NCI-H510A (cell line): Measurements from ENCODE around the gene KNTC1.
"Not testable (repeated sequence)": the region's sequence is repeated elsewhere in the genome, so short reads cannot be mapped to it uniquely, and the experiment has no call there.

Source experiments
- DNase-seq: peaks from one replicate; lab custom pipeline; 2025; lab: John Stamatoyannopoulos, UW

KNTC1 gene

DNA sequence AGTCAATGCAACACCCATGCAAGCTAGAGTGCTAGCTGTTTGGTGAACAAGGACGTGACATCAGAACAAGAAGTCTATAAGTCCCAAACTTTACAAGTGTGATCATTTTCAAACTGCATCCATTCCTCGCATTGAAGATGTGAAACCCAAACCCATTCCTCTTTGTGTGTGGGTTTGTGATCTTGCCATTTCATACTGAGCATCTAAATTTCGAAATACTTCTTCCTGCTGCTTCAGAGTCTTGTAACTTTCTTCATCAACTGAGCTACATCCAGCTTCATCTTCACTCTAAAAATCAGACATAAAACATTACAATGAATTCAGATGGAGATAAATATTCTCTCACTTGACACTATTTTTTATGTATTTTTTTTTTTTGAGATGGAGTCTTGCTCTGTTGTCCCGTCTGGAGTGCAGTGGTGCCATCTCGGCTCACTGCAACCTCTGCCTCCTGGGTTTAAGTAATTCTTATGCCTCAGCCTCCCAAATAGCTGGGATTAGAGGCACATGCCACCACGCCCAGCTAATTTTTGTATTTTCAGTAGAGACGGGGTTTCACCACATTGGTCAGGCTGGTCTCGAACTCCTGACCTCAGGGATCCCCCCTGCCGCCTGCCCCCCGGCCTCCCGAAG is 21.5 kb upstream of the KNTC1 start:
- DNase-seq: no peak

DNA sequence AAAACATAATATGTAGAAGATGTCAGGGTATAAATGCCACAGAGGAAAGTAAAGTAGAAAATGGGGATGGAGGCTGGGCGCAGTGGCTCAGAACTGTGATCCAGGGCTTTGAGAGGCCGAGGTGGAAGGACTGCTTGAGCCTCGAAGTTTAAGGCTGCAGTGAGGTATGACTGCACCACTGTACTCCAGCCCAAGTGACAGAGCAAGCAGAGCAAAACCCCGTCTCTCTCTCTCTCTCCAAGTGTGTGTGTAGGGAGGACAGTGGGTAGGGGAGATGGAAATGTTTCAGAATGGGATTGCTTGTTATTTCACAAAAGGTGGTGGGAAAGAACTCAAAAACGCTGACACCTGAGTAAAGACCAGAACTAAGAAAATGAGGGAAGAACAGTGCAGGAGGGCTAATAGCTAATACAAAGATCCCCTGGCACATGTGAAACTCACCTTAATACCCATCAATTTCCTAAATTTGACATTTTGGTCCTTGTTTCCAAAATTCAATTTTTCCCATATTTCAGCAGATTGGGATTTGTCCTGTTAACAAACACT is 20.6 kb upstream of the KNTC1 start:
- no peak for DNase-seq

DNA sequence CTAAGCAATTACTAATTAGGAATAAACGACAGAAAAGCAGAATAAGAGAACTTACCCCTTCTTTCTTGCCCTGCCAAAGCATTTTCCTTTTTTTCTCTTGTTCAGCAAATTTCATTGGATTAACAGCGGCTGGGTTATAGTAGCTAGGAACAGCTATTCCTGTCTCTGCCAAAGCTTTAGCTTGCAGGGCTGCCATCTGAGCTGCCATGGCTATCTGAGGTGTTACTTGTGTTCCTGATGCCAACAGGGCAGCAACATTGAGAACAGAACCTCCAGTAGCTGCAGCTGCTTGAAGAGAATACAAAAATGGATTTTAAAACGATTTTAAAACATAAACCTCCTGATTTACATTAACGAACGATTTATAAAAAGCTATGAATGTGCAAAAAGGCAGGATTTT is 18.9 kb upstream of the KNTC1 start:
- DNase-seq: no peak

DNA sequence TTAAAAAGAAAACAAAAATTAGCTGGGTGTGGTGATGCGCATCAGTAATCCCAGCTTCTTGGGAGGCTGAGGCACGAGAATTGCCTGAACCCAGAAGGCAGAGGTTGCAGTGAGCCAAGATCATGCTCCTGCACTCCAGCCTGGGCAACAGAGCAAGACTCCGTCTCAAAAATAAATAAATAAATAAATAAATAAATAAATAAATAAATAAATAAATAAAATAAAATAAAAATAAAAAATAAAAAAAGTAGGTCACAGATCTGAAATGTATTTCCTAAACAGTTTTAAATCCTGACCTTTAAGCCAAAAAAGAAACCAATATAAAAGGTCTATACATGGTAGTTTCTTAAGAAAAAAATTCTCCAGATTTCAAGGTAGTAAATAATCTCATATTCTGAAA is 14.0 kb upstream of the KNTC1 start:
- not testable (repeated sequence) for DNase-seq

DNA sequence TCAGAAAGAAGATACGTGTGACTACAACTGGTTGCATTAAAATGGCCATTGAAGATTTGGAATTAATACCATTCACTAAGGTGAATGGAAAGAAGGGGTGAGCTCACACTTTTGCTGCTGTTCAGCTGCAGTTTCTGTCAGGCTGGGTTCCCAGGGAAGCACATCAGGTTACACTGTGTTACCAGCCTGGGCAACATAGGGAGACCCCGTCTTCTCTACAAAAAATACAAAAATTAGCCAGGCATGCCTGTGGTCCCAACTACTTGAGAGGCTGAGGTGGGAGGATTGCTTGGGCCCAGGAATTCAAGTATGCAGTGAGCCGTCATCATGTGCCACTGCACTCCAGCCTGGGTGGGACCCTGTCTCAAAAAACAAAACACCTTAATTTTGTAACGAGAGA is 13.4 kb upstream of the KNTC1 start:
- DNase-seq: no peak

DNA sequence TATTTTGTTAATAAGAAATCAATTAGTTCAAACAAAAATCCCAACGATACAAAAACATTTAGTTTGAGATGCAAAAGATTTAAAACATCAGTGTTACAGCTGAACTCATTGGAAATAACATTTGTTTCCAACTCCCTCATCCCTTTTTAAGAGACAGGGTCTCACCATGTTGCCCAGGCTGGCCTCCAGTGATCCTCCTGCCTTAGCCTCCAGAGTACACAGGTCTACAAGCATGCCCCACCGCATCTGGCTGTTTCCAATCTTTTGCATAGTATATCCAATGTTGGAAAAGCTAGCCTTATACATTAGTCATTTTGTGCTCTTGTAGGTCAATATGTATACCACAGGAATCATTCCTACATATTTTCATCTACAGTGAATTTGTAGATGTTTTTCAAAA is 11.8 kb upstream of the KNTC1 start:
- DNase-seq: no peak

DNA sequence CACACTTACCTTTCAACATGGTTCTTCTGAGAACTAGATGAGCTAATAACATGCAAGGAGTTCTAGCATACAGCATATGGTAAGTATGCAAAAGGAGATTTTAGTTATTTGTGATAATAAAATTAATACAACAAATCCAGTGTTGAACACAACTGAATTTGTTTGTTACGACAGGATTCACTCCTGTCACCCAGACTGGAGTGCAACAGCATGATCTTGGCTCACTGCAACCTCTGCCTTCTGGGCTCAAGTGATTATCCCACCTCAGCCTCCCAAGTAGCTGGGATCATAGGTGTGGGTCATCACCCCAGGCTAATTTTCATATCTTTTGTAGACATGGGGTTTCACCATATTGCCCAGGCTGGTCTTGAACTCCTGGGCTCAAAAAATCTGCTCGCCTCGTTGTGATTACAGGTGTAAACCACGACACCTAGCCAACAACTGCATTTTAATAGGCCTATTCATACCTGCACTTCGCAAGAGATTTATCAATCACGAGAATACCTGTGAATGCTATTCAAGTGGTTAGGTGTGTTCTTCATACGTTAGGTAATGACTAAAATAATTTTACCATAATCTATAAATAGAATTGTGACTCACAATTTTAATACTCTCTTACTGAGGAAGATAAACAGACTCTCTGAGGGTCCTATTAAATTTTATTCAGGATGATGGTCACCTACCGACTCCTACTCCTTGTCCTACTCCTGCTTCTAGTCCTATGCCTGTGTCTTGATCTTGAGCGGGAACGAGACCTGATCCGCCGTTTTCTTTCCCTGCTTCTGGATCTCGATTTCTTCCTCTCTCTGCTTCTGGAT is 10.3 kb upstream of the KNTC1 start:
- DNase-seq: no peak

DNA sequence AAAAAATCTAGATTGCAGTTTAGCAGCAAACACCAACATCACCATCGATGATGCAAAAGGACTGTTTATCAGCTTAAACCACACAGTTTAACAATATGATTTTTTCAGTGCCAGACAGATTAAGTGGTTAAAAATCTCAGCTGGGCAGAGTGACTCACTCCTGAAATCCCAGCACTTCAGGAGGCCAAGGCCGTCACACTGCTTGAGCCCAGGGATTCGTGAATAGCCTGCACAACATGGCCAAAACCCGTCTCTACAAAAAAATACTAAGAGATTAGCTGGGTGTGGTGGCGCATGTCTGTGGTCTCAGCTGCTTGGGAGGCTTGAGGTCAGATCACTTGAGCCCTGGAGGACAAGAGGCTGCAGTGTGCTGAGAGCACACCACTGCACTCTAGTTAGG is 9.2 kb upstream of the KNTC1 start:
- no peak for DNase-seq

DNA sequence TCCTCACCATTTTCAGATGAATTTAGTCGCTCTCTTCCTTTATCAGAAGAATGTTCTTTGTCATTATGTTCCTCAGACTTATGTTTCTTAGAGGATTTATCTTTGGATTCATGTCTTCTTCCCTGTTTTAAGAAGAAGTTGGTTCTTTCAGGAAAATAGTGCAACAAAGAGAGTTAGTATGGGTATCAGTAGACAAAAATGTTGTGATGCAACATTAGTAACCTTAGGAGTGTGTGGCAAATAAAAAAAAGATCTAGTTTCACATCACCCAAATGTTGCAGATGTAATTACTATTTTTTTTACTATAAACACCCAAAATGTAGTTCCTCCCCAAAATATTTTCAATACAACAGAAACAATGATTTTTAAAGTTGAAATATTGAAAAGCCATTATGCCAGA is 8.1 kb upstream of the KNTC1 start:
- no peak for DNase-seq

DNA sequence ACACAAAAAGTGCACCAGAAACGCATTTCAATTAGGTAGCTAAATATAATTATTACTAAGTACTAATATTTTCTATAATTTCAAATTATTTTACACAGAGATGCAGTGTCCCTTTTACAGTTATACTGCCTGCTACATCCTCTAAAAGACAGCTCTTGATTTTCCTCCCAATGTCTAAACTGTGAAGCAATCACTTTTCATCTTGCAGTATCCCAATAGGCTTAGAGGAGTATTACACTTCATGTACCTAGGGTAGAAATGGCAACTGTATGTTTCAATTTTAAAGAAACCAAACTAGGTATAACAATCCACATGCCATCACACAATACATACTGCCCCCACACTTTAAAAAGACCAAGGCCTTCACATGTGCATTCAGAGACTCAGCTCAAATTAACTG is 7.6 kb upstream of the KNTC1 start:
- no peak for DNase-seq

DNA sequence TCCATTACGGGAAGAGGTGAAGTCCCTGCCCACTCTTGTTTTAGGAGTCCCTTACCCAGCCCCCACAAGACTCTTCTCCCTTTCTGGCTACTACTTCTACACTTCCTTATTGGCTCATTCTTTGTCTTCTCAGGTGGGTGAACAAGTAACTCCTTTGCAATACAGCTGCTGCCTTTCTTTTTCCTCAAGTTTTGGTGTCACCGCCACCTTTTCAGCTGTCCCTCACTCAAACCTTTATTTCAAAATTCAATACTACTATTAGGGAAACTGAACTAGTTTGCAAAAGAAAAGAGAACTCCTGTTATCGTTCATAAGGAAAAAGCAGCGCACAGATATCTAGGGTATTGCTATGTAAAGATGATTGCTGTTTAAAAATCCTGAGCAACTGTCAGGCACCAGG is 6.4 kb upstream of the KNTC1 start:
- DNase-seq: no peak

DNA sequence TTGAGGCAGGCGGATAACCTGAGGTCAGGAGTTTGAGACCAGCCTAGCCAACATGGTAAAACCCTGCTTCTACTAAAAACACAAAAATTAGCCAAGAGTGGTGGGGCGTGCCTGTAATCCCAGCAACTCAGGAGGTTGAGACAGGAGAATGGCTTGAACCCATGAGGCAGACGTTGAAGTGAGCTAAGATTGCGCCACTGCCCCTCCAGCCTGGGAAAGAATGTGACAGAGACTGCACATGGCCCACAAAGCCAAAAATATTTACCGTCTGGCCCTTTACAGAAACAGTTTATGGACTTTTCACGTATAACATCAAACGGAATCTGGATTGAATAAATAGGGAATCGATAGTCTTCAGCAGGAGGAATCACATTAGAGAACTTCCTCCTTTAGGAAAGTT is 3.8 kb upstream of the KNTC1 start:
- no peak for DNase-seq

DNA sequence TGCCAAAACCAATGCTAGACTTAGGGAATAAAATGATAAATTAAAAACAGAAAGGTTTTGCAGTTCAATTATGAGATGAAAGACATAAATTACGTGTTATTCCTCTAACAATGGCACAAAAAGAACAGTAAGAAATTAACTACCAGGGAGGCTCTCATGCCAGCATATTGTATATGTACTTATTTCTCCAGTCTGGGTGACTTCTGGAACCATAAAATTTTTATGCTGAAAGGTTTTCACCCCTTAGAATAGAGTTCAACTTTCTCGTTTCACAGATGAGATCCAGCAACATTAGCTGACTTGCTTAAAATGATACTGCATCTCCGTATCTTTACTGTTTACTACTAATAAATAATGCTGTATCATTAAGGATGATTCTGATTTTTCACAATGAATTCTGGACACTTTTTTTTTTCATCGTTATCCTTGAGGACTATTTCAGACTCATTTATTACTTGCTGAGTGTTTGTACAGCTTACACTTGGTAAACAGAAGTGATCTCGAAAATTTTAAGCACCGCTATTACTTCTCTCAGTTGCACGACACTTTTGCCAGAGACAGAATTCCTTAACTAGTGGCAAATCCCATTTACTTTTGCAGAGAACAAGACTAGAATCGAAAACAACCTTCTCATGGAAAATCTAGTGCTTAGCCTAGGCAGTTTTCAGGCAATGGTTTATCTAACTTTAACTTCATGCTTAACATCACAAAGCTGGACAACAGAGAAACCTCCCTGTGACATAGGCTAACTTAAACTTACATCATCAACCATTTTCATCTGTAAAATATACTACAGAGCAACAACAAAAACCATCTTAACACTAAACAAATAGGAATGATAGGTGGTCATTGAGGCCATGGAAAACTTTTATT is 3.0 kb upstream of the KNTC1 start:
- DNase-seq: no peak

DNA sequence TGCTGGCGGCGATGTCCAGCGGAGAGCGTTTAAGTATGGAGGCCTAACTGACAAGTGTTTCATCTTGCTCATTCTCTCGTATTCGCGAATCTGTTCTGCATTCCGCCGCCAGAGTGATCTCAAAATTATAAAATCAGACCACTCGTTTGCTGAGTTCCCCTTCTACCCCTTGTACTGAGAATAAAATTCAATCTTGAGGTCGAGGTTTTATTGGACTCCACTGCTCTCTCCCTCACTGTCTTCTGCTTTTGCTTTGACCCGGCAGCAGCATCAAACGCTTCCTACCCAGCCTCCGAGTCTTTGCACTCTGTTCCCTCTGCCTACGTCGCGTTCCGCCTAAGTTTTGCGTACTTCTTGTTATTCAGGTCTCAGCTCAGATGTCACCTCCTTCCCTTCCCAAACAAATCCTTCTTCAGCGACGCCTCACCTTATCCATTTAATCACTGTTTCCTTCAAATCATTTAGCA is 462 bp downstream of the KNTC1 start:
- DNase-seq: peak; percentile 36

DNA sequence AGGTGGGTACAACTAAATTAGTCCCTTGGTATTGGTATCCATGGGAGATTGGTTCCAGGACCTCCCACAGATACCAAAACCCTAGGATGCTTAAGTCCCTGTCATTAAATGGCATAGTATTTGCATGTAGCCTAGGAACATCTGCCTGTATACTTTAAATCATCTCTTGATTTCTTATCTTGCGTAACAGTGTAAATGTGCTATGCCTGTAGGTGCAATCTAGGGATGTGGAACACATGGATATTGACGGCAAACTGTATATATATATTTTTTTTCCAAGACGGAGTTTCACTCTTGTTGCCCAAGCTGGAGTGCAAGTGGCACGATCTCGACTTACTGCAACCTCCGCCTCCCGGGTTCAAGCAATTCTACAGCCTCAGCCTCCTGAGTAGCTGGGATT is 1.5 kb downstream of the KNTC1 start:
- DNase-seq: no peak

DNA sequence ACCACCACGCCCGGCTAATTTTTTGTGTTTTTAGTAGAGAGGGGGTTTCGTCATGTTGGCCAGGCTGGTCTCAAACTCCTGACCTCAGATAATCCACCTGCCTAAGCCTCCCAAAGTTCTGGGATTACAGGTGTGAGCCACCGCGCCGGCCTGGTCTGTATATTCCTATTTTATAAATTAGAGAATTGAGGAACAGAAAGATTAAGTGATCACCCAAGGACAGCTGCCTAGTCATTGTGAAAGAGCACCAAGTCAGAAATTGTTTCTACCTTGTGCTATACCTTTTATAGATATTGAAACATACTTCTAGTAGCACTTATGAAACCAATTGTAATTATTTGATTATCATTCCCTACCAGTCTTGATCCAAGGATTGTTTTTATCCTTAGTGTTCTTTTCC is 1.9 kb downstream of the KNTC1 start:
- no peak for DNase-seq

DNA sequence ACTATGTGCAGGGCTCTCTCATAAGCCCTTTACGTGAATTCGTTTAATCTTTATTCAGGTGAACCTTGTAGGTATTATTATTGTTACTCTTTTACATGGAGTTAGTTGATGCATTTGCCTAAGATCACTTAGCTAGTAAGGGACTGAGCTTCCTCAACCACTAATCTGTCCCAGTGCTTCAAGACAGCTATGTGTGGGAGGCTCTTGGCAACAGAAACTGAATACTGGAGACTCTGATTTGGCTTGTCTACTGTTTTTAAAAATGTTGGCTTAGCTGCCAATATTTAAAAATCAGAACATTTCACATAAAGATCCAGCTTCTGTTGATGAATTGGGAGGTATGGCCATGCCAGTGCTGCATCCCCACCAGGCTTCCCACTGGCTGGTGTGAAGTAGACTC is 6.8 kb downstream of the KNTC1 start:
- no peak for DNase-seq

DNA sequence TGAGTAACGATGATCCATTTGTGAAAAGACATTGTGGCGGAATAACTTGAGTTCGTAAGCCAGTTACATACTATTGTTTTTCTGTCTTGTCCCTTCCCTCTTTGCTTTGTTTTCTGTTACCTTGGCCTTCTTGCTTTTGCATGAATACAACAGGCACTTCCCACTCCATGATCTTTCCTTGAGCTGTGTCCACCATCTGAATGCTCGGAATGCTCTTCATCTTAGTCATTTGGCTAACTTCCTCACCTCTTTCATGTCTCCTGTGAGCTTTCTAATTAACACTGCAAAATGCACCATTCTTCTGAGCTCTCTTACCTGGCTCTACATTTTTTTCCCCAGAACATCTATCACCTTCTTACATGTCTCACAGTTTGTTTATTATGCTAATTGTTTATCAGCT is 10.0 kb downstream of the KNTC1 start:
- DNase-seq: no peak

DNA sequence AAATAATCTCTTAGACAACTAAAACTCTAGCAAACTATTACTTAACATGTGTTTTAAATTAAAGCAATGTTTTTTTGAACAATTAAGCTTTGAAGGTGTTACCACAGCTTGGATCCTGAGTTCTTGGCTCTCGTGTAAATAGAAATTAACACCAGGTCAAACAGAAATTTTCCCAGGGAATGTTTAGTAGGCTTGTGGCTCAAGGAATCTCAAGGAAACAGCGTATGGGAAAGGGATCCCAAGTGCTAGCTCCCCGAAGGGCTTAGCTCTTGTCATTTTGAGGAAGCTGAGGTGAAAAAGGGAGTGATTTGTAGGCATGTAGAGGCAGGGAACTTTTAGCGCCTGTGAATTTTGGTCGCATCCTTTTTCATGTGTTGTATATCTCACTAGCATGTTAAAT is 11.4 kb downstream of the KNTC1 start:
- DNase-seq: no peak

DNA sequence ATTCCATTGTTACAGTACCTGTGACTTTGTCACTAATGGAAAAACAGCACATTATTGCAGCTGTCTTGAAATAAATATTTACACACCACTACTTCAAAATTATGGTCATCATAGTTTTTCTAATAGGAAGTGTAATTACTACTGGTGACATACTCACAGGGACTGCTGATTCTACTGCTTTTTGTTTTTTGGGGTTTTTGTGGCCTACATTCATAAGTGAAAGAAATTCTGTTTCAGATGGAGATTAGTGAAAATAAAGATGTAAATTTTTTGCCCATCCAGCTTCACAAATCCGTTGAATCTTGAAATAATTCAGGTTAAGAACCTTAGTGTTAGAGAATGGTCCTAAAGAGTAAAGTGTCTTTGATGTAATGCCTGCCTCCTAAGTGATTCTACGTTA is 17.5 kb downstream of the KNTC1 start:
- DNase-seq: no peak

DNA sequence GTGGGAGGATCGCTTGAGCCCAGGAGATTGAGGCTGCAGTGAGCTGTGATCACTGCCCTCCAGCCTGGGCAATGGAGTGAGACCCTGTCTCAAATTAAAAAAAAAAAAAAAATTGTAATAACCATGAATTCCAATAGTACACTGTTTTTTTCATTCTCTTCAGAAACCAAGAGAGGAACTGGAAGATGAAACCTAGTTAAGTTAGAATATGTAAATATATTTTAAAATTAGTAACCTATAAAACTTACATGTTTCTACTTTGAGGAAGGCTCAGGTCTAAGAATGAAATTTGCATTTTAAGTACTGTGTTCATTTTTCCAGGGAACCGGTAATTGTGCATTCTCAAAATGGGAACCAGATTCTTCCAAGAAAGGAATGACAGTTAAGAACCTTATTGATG is 18.8 kb downstream of the KNTC1 start:
- DNase-seq: no peak

DNA sequence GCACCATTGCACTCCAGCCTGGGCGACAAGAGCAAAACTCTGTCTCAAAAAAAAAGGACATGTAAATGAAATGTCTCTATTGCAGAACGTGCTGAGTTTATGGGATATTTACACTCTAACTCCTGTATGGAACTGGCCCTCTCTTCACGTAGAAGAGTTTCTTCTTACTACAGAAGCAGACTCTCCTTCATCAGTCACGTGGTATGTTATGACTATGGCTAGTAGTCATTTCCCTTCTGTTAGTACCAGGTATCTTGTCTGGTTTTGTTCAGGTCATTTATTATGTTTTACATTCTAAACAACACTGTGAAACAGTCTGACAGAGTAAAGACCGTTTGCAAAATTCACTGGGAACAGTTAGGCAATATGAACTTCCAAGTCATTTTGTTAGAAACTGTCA is 20.3 kb downstream of the KNTC1 start:
- DNase-seq: no peak
